ENCODE results near the gene LDB2. TPM values are rescaled to one million over a fixed set of nuclear protein-coding genes. Genes with fewer than 3 reads are reported as not detected.

LDB2 gene
- total RNA-seq, 2 experiments from 2014 or later, result not detected

- intact Hi-C loops (cut with micrococcal nuclease; ENCODE audit: unreplicated experiment), result no loop called here
- no peaks in the 10 kb centered on the region for H4K20me1 ChIP-seq (ENCODE audit: insufficient read depth, low read length)
- no peaks in the 10 kb centered on the region for H3K9me3 ChIP-seq (ENCODE audit: low read length)
- CTCF ChIA-PET (ENCODE audit: unreplicated experiment), result no interaction called here
- H3K27ac ChIP-seq (ENCODE audit: low read depth, low read length, poor library complexity, severe bottlenecking), result no peak overlapping the region
- H3K36me3 ChIP-seq (ENCODE audit: insufficient read depth, low read length), result no peaks in the 10 kb centered on the region
- POLR2A ChIA-PET, result no interaction called here
- no peak overlapping the region for H3K4me2 ChIP-seq (ENCODE audit: low read length)
- no peak overlapping the region for H2AFZ ChIP-seq (ENCODE audit: low read length)
- BruUV-seq (replicated peaks), result no TSS peak
- H3K4me1 ChIP-seq (ENCODE audit: insufficient read depth, low read length, poor library complexity, severe bottlenecking), result no peaks in the 10 kb centered on the region
- TF ChIP-seq CTCF (conservative IDR thresholded peaks at IDR 0.05; ENCODE audit: low read length), result no peak
- H3K9me2 ChIP-seq (ENCODE audit: insufficient read depth, low read length), result no peaks in the 10 kb centered on the region
- no peaks in the 10 kb centered on the region for H3K79me2 ChIP-seq (ENCODE audit: insufficient read depth, low read depth, low read length)
- DNase-seq (ENCODE audit: low spot score), result no peak
- H3K4me3 ChIP-seq (ENCODE audit: low read depth, low read length, poor library complexity, severe bottlenecking), result no peak overlapping the region
Measured at GRCh38 chr4:16687845-16688244, 210.6 kb downstream of the LDB2 start.

- no peak for DNase-seq (ENCODE audit: low spot score)
- ChIA-PET CTCF (ENCODE audit: unreplicated experiment) (no interaction called here), POLR2A (no interaction called here)
- H3K9me2 ChIP-seq (ENCODE audit: insufficient read depth, low read length), result no peaks in the 10 kb centered on the region
- no peaks in the 10 kb centered on the region for H3K9me3 ChIP-seq (ENCODE audit: low read length)
- H3K4me3 ChIP-seq (ENCODE audit: low read depth, low read length, poor library complexity, severe bottlenecking), result no peak overlapping the region
- H3K4me2 ChIP-seq (ENCODE audit: low read length), result no peak overlapping the region
- BruUV-seq (replicated peaks), result no TSS peak
- H3K79me2 ChIP-seq (ENCODE audit: insufficient read depth, low read depth, low read length), result no peaks in the 10 kb centered on the region
- TF ChIP-seq CTCF (conservative IDR thresholded peaks at IDR 0.05; ENCODE audit: low read length), result no peak
- TF ChIP-seq EZH2phosphoT487 (IDR thresholded peaks at IDR 0.05; ENCODE audit: borderline replicate concordance, low read depth, low read length), result no peak
- H4K20me1 ChIP-seq (ENCODE audit: insufficient read depth, low read length), result no peaks in the 10 kb centered on the region
- no peaks in the 10 kb centered on the region for H3K4me1 ChIP-seq (ENCODE audit: insufficient read depth, low read length, poor library complexity, severe bottlenecking)
- intact Hi-C loops (cut with micrococcal nuclease; ENCODE audit: unreplicated experiment), result no loop called here
- H3K27ac ChIP-seq (ENCODE audit: low read depth, low read length, poor library complexity, severe bottlenecking), result no peak overlapping the region
- no peak overlapping the region for H2AFZ ChIP-seq (ENCODE audit: low read length)
- H3K36me3 ChIP-seq (ENCODE audit: insufficient read depth, low read length), result no peaks in the 10 kb centered on the region
Measured at GRCh38 chr4:16687011-16687410, 211.4 kb downstream of the LDB2 start.

- no peaks in the 10 kb centered on the region for H3K36me3 ChIP-seq (ENCODE audit: insufficient read depth, low read length)
- H2AFZ ChIP-seq (ENCODE audit: low read length), result no peak overlapping the region
- no TSS peak for BruUV-seq (replicated peaks)
- TF ChIP-seq CTCF (conservative IDR thresholded peaks at IDR 0.05; ENCODE audit: low read length) (no peak), EZH2phosphoT487 (IDR thresholded peaks at IDR 0.05; ENCODE audit: borderline replicate concordance, low read depth, low read length) (no peak)
- intact Hi-C loops (cut with micrococcal nuclease; ENCODE audit: unreplicated experiment), result no loop called here
- H4K20me1 ChIP-seq (ENCODE audit: insufficient read depth, low read length), result no peaks in the 10 kb centered on the region
- no peaks in the 10 kb centered on the region for H3K9me3 ChIP-seq (ENCODE audit: low read length)
- ChIA-PET CTCF (ENCODE audit: unreplicated experiment) (no interaction called here), POLR2A (no interaction called here)
- H3K79me2 ChIP-seq (ENCODE audit: insufficient read depth, low read depth, low read length), result no peaks in the 10 kb centered on the region
- no peak for DNase-seq (ENCODE audit: low spot score)
- H3K4me2 ChIP-seq (ENCODE audit: low read length), result no peak overlapping the region
- H3K9me2 ChIP-seq (ENCODE audit: insufficient read depth, low read length), result no peaks in the 10 kb centered on the region
- H3K4me1 ChIP-seq (ENCODE audit: insufficient read depth, low read length, poor library complexity, severe bottlenecking), result no peaks in the 10 kb centered on the region
- no peak overlapping the region for H3K4me3 ChIP-seq (ENCODE audit: low read depth, low read length, poor library complexity, severe bottlenecking)
- no peak overlapping the region for H3K27ac ChIP-seq (ENCODE audit: low read depth, low read length, poor library complexity, severe bottlenecking)
Measured at GRCh38 chr4:16686195-16686594, 212.2 kb downstream of the LDB2 start.
